PC-3 (cell line): ENCODE data around the gene KRT82.

Experiments used
- CTCF ChIP-seq: fragments of 300-600 bp; sonication (generic); conservative IDR thresholded peaks from 2 replicates; pipeline ENCODE4 v1.5.1; 2017; ENCODE audit warnings: antibody characterized with exemption, low read depth, mild to moderate bottlenecking, low read length
- EZH2 ChIP-seq: fragments of 300-600 bp; sonication (generic); IDR thresholded peaks from one replicate; pipeline ENCODE4 v1.6.1; 2017; ENCODE audit warnings: antibody characterized with exemption, mild to moderate bottlenecking, low read length; ENCODE audit not compliant: unreplicated experiment
- EZH2phosphoT487 ChIP-seq: fragments of 300-600 bp; sonication (generic); IDR thresholded peaks from 2 replicates; pipeline ENCODE4 v1.6.1; 2018; ENCODE audit warnings: mild to moderate bottlenecking, antibody characterized with exemption, low read length, borderline replicate concordance

GRCh38 chr12:52383331-52383730 lies 22.8 kb downstream of the KRT82 start:
- TF ChIP-seq CTCF (no peak), EZH2 (no peak), EZH2phosphoT487 (no peak)
